GM18858 (cell line): ENCODE results near the gene TAF11L9.
"Not testable (repeated sequence)": the region's sequence is repeated elsewhere in the genome, so short reads cannot be mapped to it uniquely, and the experiment has no call there.

Experiments
- ATAC-seq: cut with Tn5 transposase; IDR thresholded peaks from one replicate; pipeline ENCODE4 v1.9.1; 2021; ENCODE audit not compliant: unreplicated experiment

TAF11L9 gene

GRCh38 chr5:17594255-17594654 is at the start of gene TAF11L9:
Gene TAF11L9 (minus strand): TSS chr5:17594394.
- not testable (repeated sequence) for ATAC-seq

- no peak for ATAC-seq
These were observed 40.0 kb upstream of the TAF11L9 start, which contains the start of gene TAF11L14 for GRCh38 chr5:17634160-17634559. Gene TAF11L14 (plus strand): TSS chr5:17634460.

DNA sequence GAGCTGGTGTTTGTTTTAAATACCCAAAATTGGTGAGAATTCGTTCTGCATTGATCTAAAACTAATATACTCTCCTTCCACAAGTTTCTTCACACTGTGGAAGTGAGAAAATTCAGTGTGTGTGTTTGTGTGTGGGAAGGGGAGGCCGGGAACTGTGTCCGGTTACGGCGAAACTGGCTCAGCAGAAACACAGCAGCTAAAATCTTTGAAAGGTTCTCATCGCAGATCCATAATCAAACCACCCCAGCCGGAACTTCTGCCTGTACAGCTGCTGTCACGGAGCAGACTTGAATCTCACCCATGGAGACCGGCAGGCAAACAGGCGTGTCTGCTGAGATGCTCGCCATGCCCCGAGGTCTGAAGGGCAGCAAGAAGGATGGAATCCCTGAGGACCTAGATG is 37.6 kb upstream of the TAF11L9 start, which contains the start of gene TAF11L13:
Gene TAF11L13, plus strand, starts transcription at position 301 of the 400 bp plus-strand sequence.
- not testable (repeated sequence) for ATAC-seq

DNA sequence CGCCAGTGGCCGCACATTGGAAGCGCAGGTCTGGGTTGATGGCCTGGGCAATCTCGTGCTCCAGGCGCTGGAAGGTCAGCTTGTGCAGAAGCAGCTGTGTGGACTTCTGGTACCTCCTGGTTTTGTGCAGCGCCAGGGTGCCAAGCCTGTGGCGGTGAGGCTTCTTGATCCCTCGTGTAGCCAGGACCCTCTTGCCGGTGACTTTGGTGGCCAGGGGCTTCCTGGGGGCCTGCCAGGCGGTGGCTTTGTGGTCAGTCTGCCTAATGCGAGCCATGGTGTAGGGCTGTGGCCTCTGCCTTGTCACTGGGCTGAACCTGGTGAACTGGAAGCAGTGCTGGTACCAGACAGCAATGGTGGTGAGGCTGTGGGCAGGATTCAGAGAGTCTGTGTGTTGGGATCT is 31.5 kb upstream of the TAF11L9 start:
- no peak for ATAC-seq

GRCh38 chr5:17620627-17621026 is 26.4 kb upstream of the TAF11L9 start:
- no peak for ATAC-seq

GRCh38 chr5:17619354-17619753 is 25.2 kb upstream of the TAF11L9 start:
- no peak for ATAC-seq

DNA sequence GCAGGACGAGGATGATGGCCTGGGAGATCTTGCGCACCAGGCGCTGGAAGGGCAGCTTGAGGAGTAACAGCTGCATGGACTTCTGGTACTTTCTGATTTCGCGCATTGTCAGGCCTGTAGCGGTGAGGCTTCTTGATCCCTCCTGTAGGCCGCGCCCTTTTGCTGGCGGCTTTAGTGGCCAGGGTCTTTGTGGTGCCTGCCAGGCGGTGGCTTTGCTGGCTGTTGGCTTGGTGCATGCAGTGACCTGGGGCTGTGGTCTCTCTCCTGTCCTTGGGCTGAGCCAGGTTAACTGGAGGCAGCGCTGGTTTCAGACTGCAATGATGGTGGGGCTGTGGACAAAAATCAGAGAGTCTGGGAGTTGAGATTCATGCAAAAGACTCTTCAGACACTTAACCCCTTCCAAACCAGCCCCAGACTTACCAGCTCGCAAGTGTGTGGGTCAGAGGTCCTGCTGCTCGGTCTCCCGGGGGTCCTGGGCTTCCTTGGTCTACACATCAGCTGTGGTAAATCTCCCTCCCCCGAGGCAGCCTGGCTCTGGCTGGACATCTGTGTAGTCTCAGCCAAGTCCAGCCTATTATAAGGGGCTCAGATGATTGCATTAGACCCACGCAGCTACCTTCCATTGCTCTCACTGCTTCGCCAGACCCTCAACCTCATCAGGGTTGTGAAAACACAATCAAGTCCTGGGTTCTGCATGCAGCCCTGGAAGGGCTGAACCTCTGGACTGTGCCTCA is 20.8 kb upstream of the TAF11L9 start:
- no peak for ATAC-seq

GRCh38 chr5:17610092-17610491 is 15.9 kb upstream of the TAF11L9 start, which contains the start of gene TAF11L12:
Gene TAF11L12 (plus strand): TSS chr5:17610392.
- ATAC-seq: not testable (repeated sequence)

- ATAC-seq: not testable (repeated sequence)
These were observed 13.3 kb upstream of the TAF11L9 start for GRCh38 chr5:17607461-17607860.

DNA sequence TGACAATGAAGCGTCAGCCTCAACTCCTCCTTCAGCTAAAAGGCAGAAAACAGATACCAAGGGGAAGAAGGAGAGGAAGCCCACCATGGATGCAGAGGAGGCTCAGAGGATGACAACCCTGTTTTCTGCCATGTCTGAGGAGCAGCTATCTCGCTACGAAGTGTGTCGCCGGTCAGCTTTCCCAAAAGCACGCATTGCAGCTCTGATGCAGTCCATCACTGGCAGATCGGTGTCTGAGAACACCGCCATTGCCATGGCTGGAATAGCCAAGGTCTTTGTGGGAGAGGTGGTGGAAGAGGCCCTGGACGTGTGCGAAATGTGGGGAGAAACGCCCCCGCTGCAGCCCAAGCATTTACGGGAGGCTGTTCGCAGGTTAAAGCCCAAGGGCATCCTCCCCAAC is 10.8 kb upstream of the TAF11L9 start:
- ATAC-seq: no peak

DNA sequence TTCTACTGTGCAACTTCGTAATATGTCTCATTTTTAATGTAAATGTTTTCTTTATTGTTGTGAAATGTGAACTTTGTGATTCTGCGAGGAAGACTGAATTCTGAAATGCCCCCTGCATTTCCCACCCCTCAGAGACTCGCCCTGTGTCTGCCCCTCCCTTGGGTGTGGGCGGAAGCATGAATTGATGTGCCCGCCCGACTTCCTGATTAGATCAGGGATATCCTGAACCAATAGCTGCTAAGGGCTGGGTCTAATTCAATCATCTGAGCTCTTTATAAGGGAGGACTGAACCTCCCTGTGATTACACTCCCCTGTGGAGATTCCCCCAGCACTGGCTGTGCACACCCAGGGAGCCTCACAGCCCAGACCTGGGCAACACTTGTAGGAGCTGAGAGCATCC is 9.7 kb upstream of the TAF11L9 start, which contains the start of gene TAF11L11:
Gene TAF11L11, plus strand, starts transcription at position 304 of the 400 bp plus-strand sequence.
- ATAC-seq: not testable (repeated sequence)

- ATAC-seq: not testable (repeated sequence)
These were observed 3.5 kb upstream of the TAF11L9 start, which contains the start of gene TAF11L10 for GRCh38 chr5:17597728-17598127. Gene TAF11L10 (minus strand): TSS chr5:17597828.

DNA sequence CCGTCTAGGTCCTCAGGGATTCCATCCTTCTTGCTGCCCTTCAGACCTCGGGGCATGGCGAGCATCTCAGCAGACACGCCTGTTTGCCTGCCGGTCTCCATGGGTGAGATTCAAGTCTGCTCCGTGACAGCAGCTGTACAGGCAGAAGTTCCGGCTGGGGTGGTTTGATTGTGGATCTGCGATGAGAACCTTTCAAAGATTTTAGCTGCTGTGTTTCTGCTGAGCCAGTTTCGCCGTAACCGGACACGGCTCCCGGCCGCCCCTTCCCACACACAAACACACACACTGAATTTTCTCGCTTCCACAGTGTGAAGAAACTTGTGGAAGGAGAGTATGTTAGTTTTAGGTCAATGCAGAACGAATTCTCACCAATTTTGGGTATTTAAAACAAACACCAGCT is 3.3 kb downstream of the TAF11L9 start, which contains the start of gene TAF11L8:
Gene TAF11L8, minus strand, starts transcription at position 101 of the 400 bp plus-strand sequence.
- ATAC-seq: not testable (repeated sequence)

DNA sequence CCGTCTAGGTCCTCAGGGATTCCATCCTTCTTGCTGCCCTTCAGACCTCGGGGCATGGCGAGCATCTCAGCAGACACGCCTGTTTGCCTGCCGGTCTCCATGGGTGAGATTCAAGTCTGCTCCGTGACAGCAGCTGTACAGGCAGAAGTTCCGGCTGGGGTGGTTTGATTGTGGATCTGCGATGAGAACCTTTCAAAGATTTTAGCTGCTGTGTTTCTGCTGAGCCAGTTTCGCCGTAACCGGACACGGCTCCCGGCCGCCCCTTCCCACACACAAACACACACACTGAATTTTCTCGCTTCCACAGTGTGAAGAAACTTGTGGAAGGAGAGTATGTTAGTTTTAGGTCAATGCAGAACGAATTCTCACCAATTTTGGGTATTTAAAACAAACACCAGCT is 8.5 kb downstream of the TAF11L9 start, which contains the start of gene TAF11L7:
Gene TAF11L7, minus strand, starts transcription at position 101 of the 400 bp plus-strand sequence.
- not testable (repeated sequence) for ATAC-seq
